AML-193 (cell line): ENCODE results near the gene MGLL.

Source experiments
- DNase-seq, 2 experiments: peaks; one replicate each; lab custom pipeline; 2025; lab: John Stamatoyannopoulos, UW

MGLL gene

GRCh38 chr3:127789051-127789450, 33.3 kb downstream of the MGLL start:
- DNase-seq, result no peak

- no peak for DNase-seq
Observed at GRCh38 chr3:127788451-127788909, 33.8 kb downstream of the MGLL start.

- DNase-seq, result no peak
Observed at GRCh38 chr3:127787571-127788365, 34.5 kb downstream of the MGLL start.

- DNase-seq, result no peak
Observed at GRCh38 chr3:127787071-127787490, 35.2 kb downstream of the MGLL start.

GRCh38 chr3:127786353-127787070, 35.8 kb downstream of the MGLL start:
- DNase-seq, result no peak

GRCh38 chr3:127785711-127786265, 36.5 kb downstream of the MGLL start:
- no peak for DNase-seq

- no peak for DNase-seq
Observed at GRCh38 chr3:127784865-127785710, 37.2 kb downstream of the MGLL start.

- DNase-seq, result no peak
Observed at GRCh38 chr3:127784283-127784682, 38.0 kb downstream of the MGLL start.

- no peak for DNase-seq
Observed at GRCh38 chr3:127783642-127784160, 38.6 kb downstream of the MGLL start.

GRCh38 chr3:127783166-127783565, 39.1 kb downstream of the MGLL start:
- no peak for DNase-seq

GRCh38 chr3:127781411-127782001, 40.8 kb downstream of the MGLL start:
- peak in 1 of 2 experiments; percentile 13 for DNase-seq

- peak; percentile 46 to 51 for DNase-seq
Observed at GRCh38 chr3:127780536-127781400, 41.5 kb downstream of the MGLL start.

- DNase-seq, result no peak
Observed at GRCh38 chr3:127779747-127780146, 42.6 kb downstream of the MGLL start.

GRCh38 chr3:127777921-127778656, 44.2 kb downstream of the MGLL start:
- no peak for DNase-seq

GRCh38 chr3:127777332-127777731, 45.0 kb downstream of the MGLL start:
- no peak for DNase-seq

- DNase-seq, result no peak
Observed at GRCh38 chr3:127776347-127776746, 46.0 kb downstream of the MGLL start.

- peak; percentile 38 to 57 for DNase-seq
Observed at GRCh38 chr3:127775398-127776109, 46.8 kb downstream of the MGLL start.

GRCh38 chr3:127774647-127775046, 47.7 kb downstream of the MGLL start:
- no peak for DNase-seq
